ENCODE data around the gene BRAT1.

Gene BRAT1

GRCh38 chr7:2494191-2495130 lies 60.9 kb downstream of the BRAT1 start:
- DNase-seq: no peak

- no peak for DNase-seq
Measured at GRCh38 chr7:2493205-2494164, 61.8 kb downstream of the BRAT1 start.

- DNase-seq: no peak
Measured at GRCh38 chr7:2492038-2492437, 63.3 kb downstream of the BRAT1 start.

- DNase-seq: no peak
Measured at GRCh38 chr7:2490181-2490651, 65.1 kb downstream of the BRAT1 start.

GRCh38 chr7:2488681-2489080 lies 66.6 kb downstream of the BRAT1 start:
- no peak for DNase-seq

GRCh38 chr7:2488272-2488645 lies 67.1 kb downstream of the BRAT1 start:
- DNase-seq: no peak
